DMS53 treated with DMSO at 0.1 percent for 48 hours (cell line): ENCODE results near the gene SPATA13.

ENCODE experiments used
- DNase-seq: peaks from one replicate; lab custom pipeline; 2025; ENCODE audit not compliant: unreplicated experiment; lab: John Stamatoyannopoulos, UW

SPATA13 gene

GRCh38 chr13:24275041-24275440 lies 114.5 kb downstream of the SPATA13 start:
- DNase-seq = no peak

- DNase-seq = no peak
Measured at GRCh38 chr13:24276306-24276705, 115.8 kb downstream of the SPATA13 start.

- no peak for DNase-seq
Measured at GRCh38 chr13:24276861-24277260, 116.3 kb downstream of the SPATA13 start.

GRCh38 chr13:24277761-24278160 lies 117.2 kb downstream of the SPATA13 start:
- no peak for DNase-seq

GRCh38 chr13:24279327-24280110 lies 119.0 kb downstream of the SPATA13 start:
- no peak for DNase-seq

- no peak for DNase-seq
Measured at GRCh38 chr13:24280720-24281119, 120.2 kb downstream of the SPATA13 start.

- DNase-seq = no peak
Measured at GRCh38 chr13:24281188-24282008, 120.9 kb downstream of the SPATA13 start.

- no peak for DNase-seq
Measured at GRCh38 chr13:24282256-24282655, 121.7 kb downstream of the SPATA13 start.

GRCh38 chr13:24284889-24285565 lies 124.5 kb downstream of the SPATA13 start:
- DNase-seq = no peak

GRCh38 chr13:24286624-24287023 lies 126.1 kb downstream of the SPATA13 start:
- no peak for DNase-seq

GRCh38 chr13:24287748-24288287 lies 127.3 kb downstream of the SPATA13 start:
- no peak for DNase-seq

- no peak for DNase-seq
Measured at GRCh38 chr13:24288870-24289269, 128.3 kb downstream of the SPATA13 start.

GRCh38 chr13:24290280-24290932 lies 129.9 kb downstream of the SPATA13 start:
- DNase-seq = no peak

GRCh38 chr13:24292481-24292880 lies 132.0 kb downstream of the SPATA13 start:
- no peak for DNase-seq

GRCh38 chr13:24293746-24294145 lies 133.2 kb downstream of the SPATA13 start:
- DNase-seq = no peak

- DNase-seq = no peak
Measured at GRCh38 chr13:24299488-24300114, 139.1 kb downstream of the SPATA13 start.

- DNase-seq = no peak
Measured at GRCh38 chr13:24301434-24301833, 140.9 kb downstream of the SPATA13 start.

GRCh38 chr13:24301911-24302310 lies 141.4 kb downstream of the SPATA13 start:
- no peak for DNase-seq

- DNase-seq = no peak
Measured at GRCh38 chr13:24304620-24305019, 144.1 kb downstream of the SPATA13 start.

GRCh38 chr13:24306632-24307031 lies 146.1 kb downstream of the SPATA13 start:
- DNase-seq = no peak
